SK-N-SH (cell line): Measurements from ENCODE around the gene SMAD4. TPM values are rescaled to one million over a fixed set of nuclear protein-coding genes. Genes with fewer than 3 reads are reported as not detected.

Source experiments
- CTCF ChIA-PET: fragments of 300-600, 350-600 bp; formaldehyde crosslinking; extraction: SDS; loops from one replicate; lab custom pipeline; 2021; lab: Yijun Ruan, JAX
- POLR2A ChIA-PET: fragments of 350-600 bp; sonication (Branson Sonifier 250); formaldehyde crosslinking; extraction: SDS; loops from one replicate; lab custom pipeline; 2020; ENCODE audit warnings: antibody characterized with exemption, inconsistent platforms; lab: Yijun Ruan, JAX
- DNase-seq: peaks from one replicate; pipeline ENCODE4 v3.0.0; 2012
- H2AFZ ChIP-seq: fragments of 200-600 bp; sonication (generic); 2 replicates; pipeline ENCODE4 v1.8.1; 2016; ENCODE audit warnings: antibody characterized with exemption, mild to moderate bottlenecking, low read depth
- H3F3A ChIP-seq: fragments of 200-600 bp; sonication (generic); replicated peaks from 2 replicates; pipeline ENCODE3; 2016; ENCODE audit warnings: antibody characterized with exemption, mild to moderate bottlenecking; ENCODE audit not compliant: insufficient read depth
- H3K27ac ChIP-seq, 2 experiments: fragments of 200-500 bp in 1 of 2; fragments of 200-600 bp in 1 of 2; sonication (Bioruptor generic) in 1 of 2; sonication (generic), shearing (Covaris generic) in 1 of 2; 2 replicates each; pipeline versions ENCODE4 v1.5.1 to v1.6.1; 2014 to 2016; ENCODE audit warnings: low read depth in 2 of 2, inconsistent platforms in 1 of 2, low read length in 1 of 2, mild to moderate bottlenecking in 1 of 2, mixed read lengths in 1 of 2
- H3K27me3 ChIP-seq: fragments of 200-600 bp; sonication (generic), shearing (Covaris generic); 2 replicates; pipeline ENCODE4 v1.6.1; 2016; ENCODE audit warnings: mixed run types; ENCODE audit not compliant: insufficient read depth
- H3K36me3 ChIP-seq, 2 experiments: fragments of 200-500 bp in 1 of 2; fragments of 200-600 bp in 1 of 2; sonication (Bioruptor generic) in 1 of 2; sonication (generic) in 1 of 2; replicated peaks in 1 of 2; 2 replicates each; pipeline versions ENCODE3 to v1.5.1; 2014 to 2016; ENCODE audit warnings: low read length in 1 of 2, mild to moderate bottlenecking in 1 of 2; ENCODE audit not compliant: insufficient read depth in 2 of 2, control insufficient read depth in 1 of 2
- H3K4me1 ChIP-seq, 2 experiments: fragments of 200-500 bp in 1 of 2; fragments of 200-600 bp in 1 of 2; sonication (Bioruptor generic) in 1 of 2; sonication (generic), shearing (Covaris generic) in 1 of 2; 2 replicates each; pipeline versions ENCODE4 v1.5.1 to v1.6.1; 2014 to 2016; ENCODE audit warnings: low read depth in 1 of 2, low read length in 1 of 2, mixed run types in 1 of 2; ENCODE audit not compliant: insufficient read depth in 2 of 2, control insufficient read depth in 1 of 2
- H3K4me2 ChIP-seq: fragments of 200-600 bp; sonication (generic), shearing (Covaris generic); 2 replicates; pipeline ENCODE4 v1.6.1; 2017; ENCODE audit warnings: mixed run types
- H3K4me3 ChIP-seq, 2 experiments: fragments of 200-500 bp in 1 of 2; fragments of 200-600 bp in 1 of 2; sonication (Bioruptor generic) in 1 of 2; sonication (generic), shearing (Covaris generic) in 1 of 2; 2 replicates each; pipeline versions ENCODE4 v1.5.1 to v1.8.1; 2014 to 2016; ENCODE audit warnings: low read depth in 2 of 2, inconsistent platforms in 1 of 2, low read length in 1 of 2, mild to moderate bottlenecking in 1 of 2, mixed read lengths in 1 of 2, moderate library complexity in 1 of 2
- H3K79me2 ChIP-seq: fragments of 200-600 bp; sonication (generic); 2 replicates; pipeline ENCODE4 v1.8.1; 2017; ENCODE audit warnings: mild to moderate bottlenecking; ENCODE audit not compliant: insufficient read depth
- H3K9ac ChIP-seq: fragments of 200-600 bp; sonication (generic); 2 replicates; pipeline ENCODE4 v1.6.1; 2017; ENCODE audit warnings: mixed run types
- H3K9me2 ChIP-seq: fragments of 200-600 bp; sonication (generic); 2 replicates; pipeline ENCODE4 v1.6.1; 2017; ENCODE audit warnings: mixed run types
- H3K9me3 ChIP-seq: fragments of 200-600 bp; sonication (generic); 2 replicates; pipeline ENCODE4 v1.6.1; 2017; ENCODE audit warnings: mixed run types, mild to moderate bottlenecking, moderate library complexity
- H4K20me1 ChIP-seq: fragments of 200-600 bp; sonication (generic); 2 replicates; pipeline ENCODE4 v1.6.1; 2017; ENCODE audit warnings: mild to moderate bottlenecking, mixed run types; ENCODE audit not compliant: insufficient read depth
- GATA2 ChIP-seq: sonication (generic); formaldehyde crosslinking; IDR thresholded peaks from 2 replicates; pipeline ENCODE4 v1.5.0; 2020; ENCODE audit warnings: mild to moderate bottlenecking, missing genetic modification reagents
- MEF2A ChIP-seq: IDR thresholded peaks from 2 replicates; pipeline ENCODE4 v1.4.0; 2012; ENCODE audit warnings: low read depth, borderline replicate concordance
- NRF1 ChIP-seq: IDR thresholded peaks from 2 replicates; pipeline ENCODE4 v1.6.1; 2012; ENCODE audit warnings: low read depth, mild to moderate bottlenecking, low read length
- RXRA ChIP-seq: IDR thresholded peaks from 2 replicates; pipeline ENCODE4 v1.4.0; 2012; ENCODE audit warnings: low read depth, mild to moderate bottlenecking, borderline replicate concordance
- SIN3A ChIP-seq: IDR thresholded peaks from 2 replicates; pipeline ENCODE4 v1.6.1; 2012; ENCODE audit warnings: low read depth, mild to moderate bottlenecking, low read length, moderate library complexity, borderline replicate concordance
- TEAD4 ChIP-seq: IDR thresholded peaks from 2 replicates; pipeline ENCODE4 v1.4.0; 2012; ENCODE audit warnings: mild to moderate bottlenecking, borderline replicate concordance; ENCODE audit not compliant: insufficient read depth
- USF1 ChIP-seq: IDR thresholded peaks from 2 replicates; pipeline ENCODE4 v1.4.0; 2012; ENCODE audit warnings: low read depth, borderline replicate concordance
- WGBS: methylation state at CpG from one replicate; pipeline ENCODE4 v1.1.6; 2017; ENCODE audit warnings: low lambda C conversion rate; 5-methylcytosine and 5-hydroxymethylcytosine counted together
- polyA plus RNA-seq, 3 experiments: library from polyadenylated mRNA; depleted of rRNA; stranded (reverse); fragments of >200 nt; gene quantifications; 2 replicates each; pipeline ENCODE4 v1.2.3, GENCODE V29; 2012
- TF ChIP-seq, protein P1 (sequence below): IDR thresholded peaks from 2 replicates; pipeline ENCODE4 v1.6.1; 2012; ENCODE audit warnings: mild to moderate bottlenecking, low read depth, low read length, moderate library complexity
- TF ChIP-seq, protein P2 (sequence below): fragments of 200-600 bp; sonication (generic); IDR thresholded peaks from 2 replicates; pipeline ENCODE4 v1.6.1; 2017; ENCODE audit warnings: antibody characterized with exemption, mild to moderate bottlenecking, moderate library complexity
- TF ChIP-seq, protein P3 (sequence below): fragments of 150-350 bp; IDR thresholded peaks from 2 replicates; pipeline ENCODE4 v1.6.1; 2016; ENCODE audit warnings: mild to moderate bottlenecking, low read depth, low read length

SMAD4 gene
- polyA plus RNA-seq, 1 of the 3 experiments (the other 2 are of a cell fraction) = 43.3 TPM

DNA sequence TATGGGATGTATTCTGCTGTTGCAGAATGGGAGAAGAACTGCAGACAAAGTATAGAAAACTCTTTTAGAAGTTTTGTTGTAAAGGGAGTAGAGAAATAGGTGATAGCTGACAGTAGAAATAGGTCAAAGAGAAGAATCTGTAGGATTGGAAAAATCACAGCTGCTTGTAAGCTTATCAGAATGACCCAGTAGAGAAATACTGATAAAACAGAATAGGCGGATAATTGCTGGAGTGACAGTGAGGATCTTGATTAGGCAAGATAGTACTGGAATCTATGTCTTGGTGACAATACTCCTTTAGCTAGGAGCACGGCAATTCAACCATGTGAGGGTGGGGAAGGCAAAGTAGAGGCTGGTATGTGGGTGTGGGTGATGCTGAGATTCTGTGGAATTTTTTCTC is 4.5 kb upstream of the SMAD4 start:
- Histone ChIP-seq H3K9me3 (no peaks in the 10 kb centered on the region), H4K20me1 (no peaks in the 10 kb centered on the region), H3K9ac (no peak overlapping the region), H3K27ac (no peak overlapping the region), H3K4me3 (no peak overlapping the region), H3K9me2 (no peaks in the 10 kb centered on the region), H3K36me3 (peaks cover 3 to 11% of the 10 kb centered on the region in 2 experiments), H3K4me2 (no peak overlapping the region), H2AFZ (no peak overlapping the region), H3F3A (no peaks in the 10 kb centered on the region), H3K4me1 (peaks cover 9 to 13% of the 10 kb centered on the region in 2 experiments; a peak in 3 of 4 replicates), H3K27me3 (no peaks in the 10 kb centered on the region), H3K79me2 (peaks cover 18% of the 10 kb centered on the region)
- POLR2A ChIA-PET = no interaction called here
- WGBS = 98% methylated on average over 2 of the region's 2 CpGs
- DNase-seq = no peak
- CTCF ChIA-PET = interaction anchor here (0.6 kb wide), 1 partner anchor 58 kb away, joined by 3 read pairs; no protein-coding TSS in a partner anchor
- TF ChIP-seq RXRA (no peak), USF1 (no peak), MEF2A (no peak), SIN3A (no peak), TEAD4 (no peak), NRF1 (no peak), GATA2 (CRISPR knock-in tag) (no peak)
- TF ChIP-seq, protein P1, sequence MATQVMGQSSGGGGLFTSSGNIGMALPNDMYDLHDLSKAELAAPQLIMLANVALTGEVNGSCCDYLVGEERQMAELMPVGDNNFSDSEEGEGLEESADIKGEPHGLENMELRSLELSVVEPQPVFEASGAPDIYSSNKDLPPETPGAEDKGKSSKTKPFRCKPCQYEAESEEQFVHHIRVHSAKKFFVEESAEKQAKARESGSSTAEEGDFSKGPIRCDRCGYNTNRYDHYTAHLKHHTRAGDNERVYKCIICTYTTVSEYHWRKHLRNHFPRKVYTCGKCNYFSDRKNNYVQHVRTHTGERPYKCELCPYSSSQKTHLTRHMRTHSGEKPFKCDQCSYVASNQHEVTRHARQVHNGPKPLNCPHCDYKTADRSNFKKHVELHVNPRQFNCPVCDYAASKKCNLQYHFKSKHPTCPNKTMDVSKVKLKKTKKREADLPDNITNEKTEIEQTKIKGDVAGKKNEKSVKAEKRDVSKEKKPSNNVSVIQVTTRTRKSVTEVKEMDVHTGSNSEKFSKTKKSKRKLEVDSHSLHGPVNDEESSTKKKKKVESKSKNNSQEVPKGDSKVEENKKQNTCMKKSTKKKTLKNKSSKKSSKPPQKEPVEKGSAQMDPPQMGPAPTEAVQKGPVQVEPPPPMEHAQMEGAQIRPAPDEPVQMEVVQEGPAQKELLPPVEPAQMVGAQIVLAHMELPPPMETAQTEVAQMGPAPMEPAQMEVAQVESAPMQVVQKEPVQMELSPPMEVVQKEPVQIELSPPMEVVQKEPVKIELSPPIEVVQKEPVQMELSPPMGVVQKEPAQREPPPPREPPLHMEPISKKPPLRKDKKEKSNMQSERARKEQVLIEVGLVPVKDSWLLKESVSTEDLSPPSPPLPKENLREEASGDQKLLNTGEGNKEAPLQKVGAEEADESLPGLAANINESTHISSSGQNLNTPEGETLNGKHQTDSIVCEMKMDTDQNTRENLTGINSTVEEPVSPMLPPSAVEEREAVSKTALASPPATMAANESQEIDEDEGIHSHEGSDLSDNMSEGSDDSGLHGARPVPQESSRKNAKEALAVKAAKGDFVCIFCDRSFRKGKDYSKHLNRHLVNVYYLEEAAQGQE = no peak
- TF ChIP-seq, protein P2, sequence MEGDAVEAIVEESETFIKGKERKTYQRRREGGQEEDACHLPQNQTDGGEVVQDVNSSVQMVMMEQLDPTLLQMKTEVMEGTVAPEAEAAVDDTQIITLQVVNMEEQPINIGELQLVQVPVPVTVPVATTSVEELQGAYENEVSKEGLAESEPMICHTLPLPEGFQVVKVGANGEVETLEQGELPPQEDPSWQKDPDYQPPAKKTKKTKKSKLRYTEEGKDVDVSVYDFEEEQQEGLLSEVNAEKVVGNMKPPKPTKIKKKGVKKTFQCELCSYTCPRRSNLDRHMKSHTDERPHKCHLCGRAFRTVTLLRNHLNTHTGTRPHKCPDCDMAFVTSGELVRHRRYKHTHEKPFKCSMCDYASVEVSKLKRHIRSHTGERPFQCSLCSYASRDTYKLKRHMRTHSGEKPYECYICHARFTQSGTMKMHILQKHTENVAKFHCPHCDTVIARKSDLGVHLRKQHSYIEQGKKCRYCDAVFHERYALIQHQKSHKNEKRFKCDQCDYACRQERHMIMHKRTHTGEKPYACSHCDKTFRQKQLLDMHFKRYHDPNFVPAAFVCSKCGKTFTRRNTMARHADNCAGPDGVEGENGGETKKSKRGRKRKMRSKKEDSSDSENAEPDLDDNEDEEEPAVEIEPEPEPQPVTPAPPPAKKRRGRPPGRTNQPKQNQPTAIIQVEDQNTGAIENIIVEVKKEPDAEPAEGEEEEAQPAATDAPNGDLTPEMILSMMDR = no peak
- TF ChIP-seq, protein P3, sequence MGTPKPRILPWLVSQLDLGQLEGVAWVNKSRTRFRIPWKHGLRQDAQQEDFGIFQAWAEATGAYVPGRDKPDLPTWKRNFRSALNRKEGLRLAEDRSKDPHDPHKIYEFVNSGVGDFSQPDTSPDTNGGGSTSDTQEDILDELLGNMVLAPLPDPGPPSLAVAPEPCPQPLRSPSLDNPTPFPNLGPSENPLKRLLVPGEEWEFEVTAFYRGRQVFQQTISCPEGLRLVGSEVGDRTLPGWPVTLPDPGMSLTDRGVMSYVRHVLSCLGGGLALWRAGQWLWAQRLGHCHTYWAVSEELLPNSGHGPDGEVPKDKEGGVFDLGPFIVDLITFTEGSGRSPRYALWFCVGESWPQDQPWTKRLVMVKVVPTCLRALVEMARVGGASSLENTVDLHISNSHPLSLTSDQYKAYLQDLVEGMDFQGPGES = no peak
